Posterior cingulate gyrus (tissue), 11 donors: ENCODE results near the gene TJP2.
"Not testable (repeated sequence)": the region's sequence is repeated elsewhere in the genome, so short reads cannot be mapped to it uniquely, and the experiment has no call there.

ENCODE experiments used
- DNase-seq, 10 donors: peaks; one replicate each; pipeline versions ENCODE4 v3.0.0 to v3.0.0-alpha.2; 2020 to 2021; ENCODE audit warnings: mixed read lengths in 3 of 10
- intact Hi-C: fragments of 100-400 bp; cut with DNase I; formaldehyde crosslinking; loops from one replicate; pipeline ENCODE4 v1.15.1; 2023

TJP2 gene

DNA sequence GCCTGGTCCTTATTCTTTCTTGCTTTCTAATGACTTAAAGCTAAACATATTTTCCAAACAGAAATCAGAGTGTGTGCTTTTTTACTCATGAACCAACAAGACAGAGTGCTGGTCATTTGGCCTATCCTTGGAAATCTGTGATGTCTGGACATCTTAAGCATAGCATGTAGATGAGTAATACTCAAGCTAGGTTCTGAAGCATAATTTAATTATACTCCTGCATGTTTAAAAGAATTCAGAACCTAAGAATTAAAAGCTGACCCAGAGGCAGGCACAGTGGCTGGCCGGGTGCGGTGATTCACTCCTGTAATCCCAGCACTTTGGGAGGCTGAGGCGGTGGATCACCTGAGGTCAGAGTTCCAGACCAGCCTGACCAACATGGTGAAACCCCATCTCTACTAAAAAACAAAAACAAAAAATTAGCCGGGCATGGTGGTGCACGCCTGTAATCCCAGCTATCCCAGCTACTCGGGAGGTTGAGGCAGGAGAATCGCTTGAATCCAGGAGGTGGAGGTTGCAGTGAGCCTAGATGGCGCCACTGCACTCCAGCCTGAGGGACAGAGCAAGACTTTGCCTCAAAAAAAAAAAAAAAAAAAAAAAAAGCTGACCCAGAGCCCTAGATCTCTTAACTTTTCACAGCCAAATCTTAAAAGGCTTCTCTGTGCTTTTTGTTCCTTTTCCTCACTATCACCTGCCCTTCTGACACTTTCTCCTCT is 16.2 kb upstream of the TJP2 start:
- intact Hi-C loops, result no loop called here

DNA sequence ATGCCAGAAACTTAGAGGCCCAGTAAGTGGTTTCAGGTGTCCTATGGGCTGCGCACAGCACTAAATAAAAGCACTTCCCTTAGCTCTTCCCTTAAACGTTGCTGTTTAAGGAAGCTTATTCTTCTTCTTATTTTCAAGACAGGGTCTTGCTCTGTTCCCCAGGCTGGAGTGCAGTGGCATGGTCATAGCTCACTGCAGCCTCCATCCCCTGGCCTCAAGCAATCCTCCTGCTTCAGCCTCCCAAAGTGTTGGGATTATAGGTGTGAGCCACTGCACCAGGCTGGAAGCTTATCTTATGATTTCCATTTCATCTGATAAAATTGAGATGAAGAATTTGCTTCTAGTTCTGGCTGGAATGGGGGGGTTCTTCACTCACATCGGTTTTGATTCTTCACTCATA is 15.6 kb upstream of the TJP2 start:
- DNase-seq, result no peak
- intact Hi-C loops, result no loop called here

More for the DNA sequence above, 16.2 kb upstream of the TJP2 start:
- DNase-seq, result no peak

DNA sequence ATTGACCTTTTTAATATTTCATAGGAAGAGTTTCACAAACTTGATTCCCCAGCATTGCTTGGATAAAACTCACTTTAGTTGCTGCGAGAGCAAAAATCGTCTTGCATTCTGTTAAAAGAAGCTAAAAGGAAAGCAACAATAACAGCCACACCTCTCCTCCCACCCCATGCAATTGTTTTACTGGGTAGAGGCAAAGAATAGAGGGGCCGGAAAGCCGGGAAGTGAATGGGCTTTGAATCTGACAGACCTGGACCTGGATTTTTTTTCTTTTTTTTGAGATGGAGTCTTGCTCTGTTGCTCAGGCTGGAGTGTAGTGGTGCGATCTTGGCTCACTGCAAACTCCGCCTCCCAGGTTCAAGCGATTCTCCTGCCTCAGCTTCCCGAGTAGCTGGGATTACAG is 9.5 kb upstream of the TJP2 start:
- DNase-seq, intact Hi-C loops: not testable (repeated sequence)

GRCh38 chr9:69165581-69165980 is 8.5 kb upstream of the TJP2 start:
- intact Hi-C loops, result no loop called here
- DNase-seq, result no peak

DNA sequence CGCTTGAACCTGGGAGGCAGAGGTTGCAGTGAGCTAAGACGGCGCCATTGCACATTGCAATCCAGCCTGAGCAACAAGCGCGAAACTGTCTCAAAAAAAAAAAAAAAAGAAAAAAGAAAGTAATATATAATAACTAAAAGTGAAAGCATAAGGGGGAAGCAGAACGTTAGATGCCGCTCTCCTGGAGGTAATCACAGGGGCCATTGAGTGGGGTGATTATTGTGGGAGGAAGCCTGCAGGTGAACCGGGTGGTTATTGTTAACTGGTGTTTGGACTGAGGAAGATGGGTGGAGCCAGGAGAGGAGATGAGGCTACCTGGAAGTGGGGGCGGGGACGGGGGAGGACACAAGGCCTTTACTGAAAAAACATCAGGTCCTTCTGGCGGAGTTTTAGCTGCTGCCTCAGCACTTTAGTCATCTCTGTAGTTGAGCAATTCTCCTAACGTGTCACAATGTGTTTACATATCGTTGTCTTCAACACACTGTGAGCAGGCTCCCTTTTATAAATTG is 5.3 kb upstream of the TJP2 start:
- no peak for DNase-seq
- intact Hi-C loops, result no loop called here

GRCh38 chr9:69170231-69170630 is 3.8 kb upstream of the TJP2 start:
- intact Hi-C loops, result no loop called here
- no peak for DNase-seq

- intact Hi-C loops, result no loop called here
These were observed 3.0 kb upstream of the TJP2 start for GRCh38 chr9:69171049-69171448.

DNA sequence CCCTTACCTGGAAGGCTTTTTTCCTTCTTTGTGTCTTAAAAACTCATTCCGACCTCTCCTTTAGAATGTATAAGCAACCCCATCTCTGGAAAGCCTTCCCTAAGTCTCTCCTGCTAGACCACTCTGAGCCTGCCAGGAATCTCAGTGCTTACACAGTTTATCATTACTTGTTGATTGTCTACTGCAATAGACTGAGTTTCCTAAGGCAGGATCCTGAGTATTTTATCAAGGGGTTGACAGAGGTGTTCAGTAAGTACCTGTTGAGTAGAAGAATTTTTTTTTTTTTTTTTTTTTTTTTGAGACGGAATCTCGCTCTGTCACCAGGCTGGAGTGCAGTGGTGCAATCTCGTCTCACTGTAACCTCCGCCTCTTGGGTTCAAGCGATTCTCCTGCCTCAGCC is 2.6 kb upstream of the TJP2 start:
- intact Hi-C loops, result no loop called here
- DNase-seq, result no peak

More at GRCh38 chr9:69171049-69171448, 3.0 kb upstream of the TJP2 start:
- no peak for DNase-seq

DNA sequence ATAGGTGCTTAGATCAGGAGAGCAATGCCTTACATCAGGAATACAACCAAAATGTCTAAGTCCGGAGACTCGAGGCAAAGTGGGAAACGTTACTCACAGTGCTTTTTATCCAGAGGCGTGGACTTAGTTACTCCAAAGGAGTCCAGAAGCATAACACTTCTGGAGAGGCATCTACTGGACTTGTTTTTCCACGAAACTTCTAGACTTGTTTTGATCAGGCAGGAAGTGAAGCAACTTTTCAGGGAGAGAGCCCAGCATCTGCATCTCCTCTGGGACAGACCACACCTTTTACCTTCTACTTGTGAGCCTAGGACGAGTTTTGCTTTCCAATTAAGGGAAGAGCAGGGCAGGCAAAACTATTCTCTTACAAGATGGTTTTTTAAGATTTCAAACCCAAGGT is 1.2 kb upstream of the TJP2 start:
- intact Hi-C loops, result no loop called here
- DNase-seq, result no peak

DNA sequence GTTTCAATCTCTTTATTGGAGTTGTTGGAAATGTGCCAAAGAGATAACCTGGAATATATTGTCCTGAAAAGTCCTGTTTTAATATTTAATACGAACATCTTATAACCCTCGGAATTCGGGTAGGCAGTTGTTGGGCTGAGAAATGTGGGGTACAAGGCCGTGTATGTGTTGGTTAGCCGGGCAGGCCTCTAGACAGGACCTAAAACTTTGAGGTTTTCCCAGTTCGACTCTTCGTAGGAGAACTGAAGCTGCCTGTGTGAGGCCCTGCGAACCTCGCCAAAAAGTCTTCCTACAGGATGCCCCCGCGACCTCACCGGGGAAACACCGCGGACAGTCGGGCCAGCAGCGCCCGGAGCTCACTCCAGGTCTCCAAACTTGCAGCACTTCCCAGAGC is 583 bp upstream of the TJP2 start:
- no peak for DNase-seq
- intact Hi-C loops, result no loop called here

DNA sequence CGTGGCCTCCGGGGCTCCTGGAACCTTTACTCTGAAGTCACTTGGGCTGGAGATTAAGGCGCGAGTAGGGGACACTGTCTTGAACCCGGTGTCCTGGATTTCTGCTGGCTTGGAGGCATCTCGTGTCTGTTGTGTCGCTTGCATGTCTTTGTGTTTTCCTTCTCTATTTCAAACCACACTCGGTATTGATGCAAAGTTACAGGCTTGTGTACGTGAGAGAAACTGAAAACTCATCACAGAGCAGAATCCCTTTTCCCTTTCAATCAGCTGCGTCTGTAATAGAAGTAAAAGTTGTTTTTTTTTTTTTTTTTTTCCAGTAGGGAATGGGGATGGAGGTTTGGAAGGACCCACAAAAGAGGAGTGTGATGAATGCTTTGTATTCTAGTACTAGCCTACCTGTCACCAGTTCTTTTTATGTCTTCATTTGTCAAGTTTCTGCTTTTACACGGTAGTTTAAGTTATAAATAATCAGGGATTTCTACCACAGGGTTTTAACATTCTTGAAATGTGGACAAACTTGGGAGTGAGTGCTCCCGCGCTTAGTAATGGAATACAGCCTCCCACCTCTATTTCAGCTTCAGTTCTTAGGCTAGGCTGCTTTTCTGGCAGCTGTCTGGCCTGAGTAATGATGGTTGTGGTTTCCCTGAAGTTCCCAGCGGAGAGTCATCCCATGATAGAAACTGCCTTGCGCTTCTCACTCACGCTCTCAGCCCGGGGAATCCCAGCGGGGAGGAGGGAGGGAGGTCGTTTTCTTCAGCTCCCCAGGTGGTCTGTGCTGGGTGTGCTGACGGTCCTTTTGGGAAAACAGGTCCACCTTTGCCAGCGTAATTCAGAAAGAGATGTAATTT is 763 bp downstream of the TJP2 start:
- intact Hi-C loops, result loop anchor here (5.0 kb wide), 1 partner anchor 43 kb away; no protein-coding TSS in a partner anchor
- peak in 4 of 10 donors; percentile 13 to 85 (median 35) for DNase-seq

- intact Hi-C loops, result loop anchor here (5.0 kb wide), 1 partner anchor 43 kb away; no protein-coding TSS in a partner anchor
- no peak for DNase-seq
These were observed 1.4 kb downstream of the TJP2 start for GRCh38 chr9:69175486-69175885.

DNA sequence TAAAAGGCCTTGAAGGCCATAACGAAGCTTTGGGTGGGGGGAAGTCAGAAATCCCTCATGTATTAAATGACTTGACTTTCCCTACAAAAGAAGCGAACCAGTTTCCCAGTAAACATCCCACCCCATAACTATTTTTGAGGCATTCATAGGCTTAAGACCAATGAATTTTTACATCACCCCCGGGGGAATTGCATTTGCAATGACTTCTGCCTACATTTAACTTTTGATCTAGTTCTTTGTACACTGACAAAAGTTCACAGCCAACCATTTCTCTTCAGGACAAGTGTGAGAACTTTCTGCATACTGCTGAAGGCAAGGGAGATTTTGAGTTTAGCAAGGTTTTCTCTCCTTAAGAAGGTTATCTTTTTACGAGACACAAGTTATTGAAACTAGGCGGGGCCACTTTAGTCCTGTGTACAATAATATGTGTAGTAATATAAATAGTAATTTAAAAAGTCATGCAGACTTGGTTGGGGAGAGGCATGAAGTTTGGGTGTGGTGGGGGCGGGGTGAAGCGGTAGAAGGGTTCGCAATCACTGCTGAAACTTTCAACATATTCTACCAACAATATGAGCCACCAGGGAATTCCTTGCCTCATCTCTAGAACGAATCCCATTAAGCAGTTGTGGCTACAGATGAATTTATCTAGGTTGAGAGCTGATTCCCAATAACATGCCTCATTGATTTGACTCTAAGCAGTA is 2.5 kb downstream of the TJP2 start:
- intact Hi-C loops, result loop anchor here (5.0 kb wide), 1 partner anchor 44 kb away; no protein-coding TSS in a partner anchor
- DNase-seq, result no peak

DNA sequence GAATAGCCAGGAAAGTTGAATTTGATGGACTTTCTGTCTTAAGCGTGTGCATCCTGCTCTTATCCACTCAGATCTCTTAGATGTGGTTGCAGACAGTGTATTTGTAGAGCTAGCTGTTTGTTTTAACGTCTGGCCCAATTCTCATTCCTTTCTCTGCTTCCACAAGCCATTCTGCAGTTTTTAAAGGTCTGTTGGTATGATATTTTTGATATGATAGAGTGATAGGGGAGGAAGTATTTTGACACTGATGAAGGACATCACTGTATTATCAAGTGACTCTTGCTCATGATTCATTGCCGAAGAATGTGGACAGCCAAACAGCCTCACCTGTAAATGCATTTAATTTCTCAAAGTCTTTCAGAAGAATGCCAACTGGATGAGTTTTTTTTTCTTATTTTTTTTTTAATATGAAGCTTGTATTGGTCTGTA is 4.5 kb downstream of the TJP2 start:
- intact Hi-C loops, result loop anchor here (5.0 kb wide), 1 partner anchor 46 kb away; no protein-coding TSS in a partner anchor

GRCh38 chr9:69179037-69179436 is 5.0 kb downstream of the TJP2 start:
- no peak for DNase-seq
- intact Hi-C loops, result loop anchor here (5.0 kb wide), 1 partner anchor 47 kb away; no protein-coding TSS in a partner anchor

More for the DNA sequence above, 4.5 kb downstream of the TJP2 start:
- DNase-seq, result no peak

DNA sequence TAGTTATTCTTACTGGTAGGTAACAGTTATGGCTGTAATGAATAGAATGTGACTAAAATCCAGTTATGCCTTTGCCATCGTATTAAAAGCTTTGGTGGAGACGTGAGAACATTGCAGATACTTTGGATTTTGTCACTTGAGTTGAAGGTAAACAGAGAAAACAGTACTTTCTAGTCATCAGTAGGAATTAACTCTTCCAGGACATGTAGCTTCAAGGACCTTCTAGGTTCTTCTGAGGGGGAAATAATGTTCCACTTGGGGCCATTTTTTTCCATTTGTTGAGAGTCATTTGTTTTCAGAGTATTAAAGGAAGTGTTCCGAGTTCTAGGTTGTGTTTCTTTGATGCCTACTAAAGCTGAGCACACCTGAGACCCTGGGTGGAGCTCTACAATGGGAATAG is 6.1 kb downstream of the TJP2 start:
- intact Hi-C loops, result no loop called here
- no peak for DNase-seq

DNA sequence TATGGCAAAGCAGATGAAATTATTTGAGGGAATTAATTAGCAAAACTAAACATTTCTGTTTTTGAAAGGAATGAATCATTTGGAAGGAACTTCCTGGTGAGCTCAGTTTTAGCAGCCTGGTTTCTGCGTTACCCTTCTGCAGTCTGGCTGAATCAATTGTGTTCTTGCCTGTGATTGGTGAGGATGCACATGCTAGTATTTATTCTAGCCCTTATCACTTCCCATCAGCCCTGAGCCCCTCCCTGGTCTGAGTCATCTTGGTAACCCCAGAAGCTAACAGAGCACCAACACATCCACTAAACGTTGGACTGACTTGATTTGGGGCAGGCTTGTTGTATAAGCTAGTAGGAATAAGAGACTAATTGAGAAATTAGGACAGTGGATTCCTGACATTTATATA is 6.6 kb downstream of the TJP2 start:
- intact Hi-C loops, result no loop called here
- no peak for DNase-seq

- intact Hi-C loops, result no loop called here
These were observed 7.9 kb downstream of the TJP2 start for GRCh38 chr9:69181908-69182353.

GRCh38 chr9:69184266-69184665 is 10.2 kb downstream of the TJP2 start:
- intact Hi-C loops, result no loop called here
- DNase-seq, result no peak

More at GRCh38 chr9:69181908-69182353, 7.9 kb downstream of the TJP2 start:
- peak in 7 of 10 donors; percentile 29 to 90 (median 42) for DNase-seq

- intact Hi-C loops, result no loop called here
- DNase-seq, result no peak
These were observed 12.9 kb downstream of the TJP2 start for GRCh38 chr9:69186841-69187611.
